Breast epithelium (tissue), 4 donors: Measurements from ENCODE around the gene WNT8B. TPM values are rescaled to one million over a fixed set of nuclear protein-coding genes. Genes with fewer than 3 reads are reported as not detected.

Source experiments
- DNase-seq, 2 donors: peaks; one replicate each; pipeline ENCODE4 v3.0.0-alpha.2; 2019; ENCODE audit warnings: low spot score in 2 of 2
- H3K27ac ChIP-seq, 2 donors: fragments of 200-600 bp; sonication (generic) in 1 of 2; one replicate each; pipeline ENCODE4 v1.5.1; 2016 to 2019; ENCODE audit warnings: mild to moderate bottlenecking in 1 of 2
- H3K27me3 ChIP-seq, 2 donors: fragments of 200-600 bp; sonication (generic) in 1 of 2; one replicate each; pipeline versions ENCODE4 v1.5.1 to v1.6.0; 2017 to 2019; ENCODE audit warnings: control low read depth in 1 of 2, mild to moderate bottlenecking in 1 of 2
- H3K36me3 ChIP-seq: fragments of 200-600 bp; one replicate; pipeline ENCODE4 v1.5.1; 2019
- H3K4me1 ChIP-seq, 2 donors: fragments of 200-600 bp; sonication (generic); one replicate each; pipeline ENCODE4 v1.5.1; 2016 to 2019; ENCODE audit warnings: control low read depth in 1 of 2
- H3K4me3 ChIP-seq, 3 donors: fragments of 200-600 bp; sonication (generic); 1 replicate in 2 of 3; 2 replicates in 1 of 3; pipeline ENCODE4 v1.5.1; 2016 to 2019; ENCODE audit warnings: mild to moderate bottlenecking in 3 of 3, moderate library complexity in 2 of 3
- H3K9me3 ChIP-seq, 2 donors: fragments of 200-600 bp; sonication (generic) in 1 of 2; one replicate each; pipeline ENCODE4 v1.5.1; 2016 to 2019; ENCODE audit warnings: control low read depth in 1 of 2
- POLR2A ChIP-seq: fragments of 450-650 bp; IDR thresholded peaks from one replicate; pipeline ENCODE4 v1.6.1; 2016; ENCODE audit warnings: antibody characterized with exemption, mild to moderate bottlenecking, moderate library complexity
- POLR2AphosphoS5 ChIP-seq, 3 donors: sonication (generic); formaldehyde crosslinking; IDR thresholded peaks; one replicate each; pipeline ENCODE4 v1.6.1; 2017; ENCODE audit warnings: antibody characterized with exemption in 3 of 3
- intact Hi-C: fragments of 100-400 bp; cut with DNase I; formaldehyde crosslinking; loops from one replicate; pipeline ENCODE4 v1.15.1; 2023; ENCODE audit warnings: low total_unique reads
- total RNA-seq, 3 donors: library from RNA; depleted of rRNA; stranded (reverse); fragments of >200 nt; gene quantifications; one replicate each; pipeline ENCODE4 v1.1.0, GENCODE V29; 2016
- TF ChIP-seq, protein P1 (sequence below), 3 donors: fragments of 450-650 bp; IDR thresholded peaks; one replicate each; pipeline ENCODE4 v1.5.1; 2016 to 2017; ENCODE audit warnings: antibody characterized with exemption in 3 of 3, mild to moderate bottlenecking in 3 of 3, moderate library complexity in 3 of 3

Gene WNT8B
- total RNA-seq, 3 donors from 2014 or later, result not detected

DNA sequence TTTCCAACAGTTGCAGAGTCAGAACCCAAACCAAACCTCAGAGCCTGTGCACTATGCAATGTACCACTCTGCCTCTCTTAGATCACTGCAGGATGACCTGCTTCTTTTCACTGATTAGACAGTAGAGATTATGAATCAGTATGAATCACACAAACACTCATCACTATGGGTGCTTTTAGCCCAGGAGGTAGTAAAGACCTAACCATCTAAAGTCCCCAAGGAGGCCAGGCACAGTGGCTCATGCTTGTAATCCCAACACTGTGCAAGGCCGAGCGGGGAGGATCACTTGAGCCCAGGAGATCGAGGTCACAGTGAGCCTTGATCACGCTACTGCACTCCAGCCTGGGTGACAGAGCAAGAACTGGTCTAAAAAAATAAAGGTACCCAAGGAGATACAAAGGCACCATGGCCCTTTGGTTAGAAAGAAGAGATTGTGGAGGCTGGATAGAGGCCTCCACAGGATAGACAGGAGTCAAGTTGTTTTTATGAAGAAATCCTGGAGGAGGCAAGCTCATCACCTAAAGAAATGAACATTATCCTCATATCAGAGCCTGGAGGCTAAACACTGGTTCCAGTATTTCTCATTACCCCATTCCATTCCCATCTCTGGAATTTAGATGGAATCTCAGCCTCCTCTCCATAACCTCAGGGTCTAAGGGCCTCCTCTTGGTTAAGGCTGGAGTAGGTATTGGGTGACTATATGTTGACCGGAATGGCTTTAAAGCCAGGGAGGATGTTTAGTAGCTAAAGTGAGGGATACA lies 44.0 kb downstream of the WNT8B start:
- no peaks in the 10 kb centered on the region for H3K4me1 ChIP-seq
- H3K27ac ChIP-seq, result no peak overlapping the region
- intact Hi-C loops, result no loop called here
- no peak for DNase-seq
- H3K36me3 ChIP-seq, result no peaks in the 10 kb centered on the region
- H3K4me3 ChIP-seq, result no peak overlapping the region
- TF ChIP-seq POLR2AphosphoS5 (IDR thresholded peaks at IDR 0.05) (no peak), POLR2A (no peak)
- TF ChIP-seq, protein P1, sequence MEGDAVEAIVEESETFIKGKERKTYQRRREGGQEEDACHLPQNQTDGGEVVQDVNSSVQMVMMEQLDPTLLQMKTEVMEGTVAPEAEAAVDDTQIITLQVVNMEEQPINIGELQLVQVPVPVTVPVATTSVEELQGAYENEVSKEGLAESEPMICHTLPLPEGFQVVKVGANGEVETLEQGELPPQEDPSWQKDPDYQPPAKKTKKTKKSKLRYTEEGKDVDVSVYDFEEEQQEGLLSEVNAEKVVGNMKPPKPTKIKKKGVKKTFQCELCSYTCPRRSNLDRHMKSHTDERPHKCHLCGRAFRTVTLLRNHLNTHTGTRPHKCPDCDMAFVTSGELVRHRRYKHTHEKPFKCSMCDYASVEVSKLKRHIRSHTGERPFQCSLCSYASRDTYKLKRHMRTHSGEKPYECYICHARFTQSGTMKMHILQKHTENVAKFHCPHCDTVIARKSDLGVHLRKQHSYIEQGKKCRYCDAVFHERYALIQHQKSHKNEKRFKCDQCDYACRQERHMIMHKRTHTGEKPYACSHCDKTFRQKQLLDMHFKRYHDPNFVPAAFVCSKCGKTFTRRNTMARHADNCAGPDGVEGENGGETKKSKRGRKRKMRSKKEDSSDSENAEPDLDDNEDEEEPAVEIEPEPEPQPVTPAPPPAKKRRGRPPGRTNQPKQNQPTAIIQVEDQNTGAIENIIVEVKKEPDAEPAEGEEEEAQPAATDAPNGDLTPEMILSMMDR (IDR thresholded peaks at IDR 0.05), result no peak
- no peaks in the 10 kb centered on the region for H3K27me3 ChIP-seq
- H3K9me3 ChIP-seq, result no peaks in the 10 kb centered on the region

DNA sequence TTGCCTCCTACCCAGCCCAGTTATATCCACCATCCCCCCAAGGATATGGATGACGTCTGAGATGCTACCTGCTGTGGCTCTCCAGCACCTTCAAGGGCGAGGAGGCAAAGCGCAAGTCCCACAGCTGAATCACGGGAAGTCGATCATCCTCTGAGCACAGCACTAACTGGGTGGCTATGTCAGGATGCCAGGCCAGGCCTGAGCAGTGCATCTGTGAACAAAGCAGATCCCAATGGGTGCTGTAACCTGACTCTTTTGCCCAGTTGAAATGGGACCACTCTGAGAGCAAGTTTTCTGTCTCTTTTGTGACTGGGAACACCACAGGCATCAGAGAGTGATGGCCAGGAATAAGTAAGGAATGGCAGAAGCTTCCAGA lies 44.5 kb downstream of the WNT8B start:
- Histone ChIP-seq H3K36me3 (no peaks in the 10 kb centered on the region), H3K27ac (no peak overlapping the region), H3K9me3 (no peaks in the 10 kb centered on the region), H3K4me3 (no peak overlapping the region), H3K4me1 (no peaks in the 10 kb centered on the region), H3K27me3 (no peaks in the 10 kb centered on the region)
- no peak for DNase-seq
- intact Hi-C loops, result no loop called here
- TF ChIP-seq, protein P1 (IDR thresholded peaks at IDR 0.05), result no peak
- no peak for TF ChIP-seq POLR2AphosphoS5 (IDR thresholded peaks at IDR 0.05)
- TF ChIP-seq POLR2A, result no peak

DNA sequence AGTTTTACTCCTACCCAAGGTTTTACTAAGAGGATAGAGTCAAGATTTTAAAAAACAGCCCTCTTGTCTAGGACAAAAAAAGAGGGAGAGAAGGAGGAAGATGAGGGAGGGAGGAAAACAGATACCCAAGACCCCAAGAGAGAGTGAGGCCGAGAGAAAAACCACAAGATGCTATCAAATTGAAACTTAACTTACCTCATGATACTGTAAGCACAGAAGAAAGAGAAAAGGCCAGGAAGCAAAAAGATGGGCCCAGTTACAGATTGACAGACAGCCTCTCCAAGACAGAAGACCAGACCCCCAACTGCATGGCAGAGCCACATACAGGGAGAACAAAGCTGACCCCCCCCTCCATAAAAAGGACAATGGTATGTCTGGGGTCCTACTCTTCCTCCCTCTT lies 45.5 kb downstream of the WNT8B start:
- Histone ChIP-seq H3K4me3 (no peak overlapping the region), H3K36me3 (no peaks in the 10 kb centered on the region), H3K9me3 (no peaks in the 10 kb centered on the region), H3K4me1 (no peaks in the 10 kb centered on the region), H3K27me3 (no peaks in the 10 kb centered on the region), H3K27ac (no peak overlapping the region)
- DNase-seq, result no peak
- no peak for TF ChIP-seq POLR2A
- TF ChIP-seq POLR2AphosphoS5 (IDR thresholded peaks at IDR 0.05), result no peak
- TF ChIP-seq, protein P1 (IDR thresholded peaks at IDR 0.05), result no peak
- intact Hi-C loops, result no loop called here

DNA sequence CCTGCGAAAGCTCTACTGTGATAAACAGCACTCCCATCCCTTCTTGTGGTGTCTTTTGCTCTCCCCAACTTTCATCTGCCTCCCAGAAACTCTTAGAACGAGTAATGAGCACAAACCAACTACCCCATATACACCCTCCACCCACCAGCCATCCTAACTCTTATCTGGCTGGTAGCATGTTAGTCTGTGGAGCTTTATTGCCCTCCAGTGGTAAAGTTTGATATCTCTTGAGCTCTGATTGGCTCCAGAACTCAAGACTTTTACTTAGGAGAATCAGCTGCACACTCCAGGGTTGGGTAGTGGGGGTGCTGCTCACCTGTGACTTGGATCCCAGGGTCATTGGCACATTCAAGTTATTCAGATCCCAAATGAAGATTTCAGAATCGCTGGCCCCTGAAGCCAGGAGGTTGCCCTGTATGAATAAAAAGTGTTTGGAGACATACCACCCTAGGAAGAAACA lies 45.9 kb downstream of the WNT8B start:
- no peaks in the 10 kb centered on the region for H3K9me3 ChIP-seq
- no peak overlapping the region for H3K4me3 ChIP-seq
- intact Hi-C loops, result no loop called here
- no peaks in the 10 kb centered on the region for H3K4me1 ChIP-seq
- H3K27me3 ChIP-seq, result no peaks in the 10 kb centered on the region
- no peak for DNase-seq
- H3K36me3 ChIP-seq, result no peaks in the 10 kb centered on the region
- no peak for TF ChIP-seq POLR2A
- no peak overlapping the region for H3K27ac ChIP-seq

DNA sequence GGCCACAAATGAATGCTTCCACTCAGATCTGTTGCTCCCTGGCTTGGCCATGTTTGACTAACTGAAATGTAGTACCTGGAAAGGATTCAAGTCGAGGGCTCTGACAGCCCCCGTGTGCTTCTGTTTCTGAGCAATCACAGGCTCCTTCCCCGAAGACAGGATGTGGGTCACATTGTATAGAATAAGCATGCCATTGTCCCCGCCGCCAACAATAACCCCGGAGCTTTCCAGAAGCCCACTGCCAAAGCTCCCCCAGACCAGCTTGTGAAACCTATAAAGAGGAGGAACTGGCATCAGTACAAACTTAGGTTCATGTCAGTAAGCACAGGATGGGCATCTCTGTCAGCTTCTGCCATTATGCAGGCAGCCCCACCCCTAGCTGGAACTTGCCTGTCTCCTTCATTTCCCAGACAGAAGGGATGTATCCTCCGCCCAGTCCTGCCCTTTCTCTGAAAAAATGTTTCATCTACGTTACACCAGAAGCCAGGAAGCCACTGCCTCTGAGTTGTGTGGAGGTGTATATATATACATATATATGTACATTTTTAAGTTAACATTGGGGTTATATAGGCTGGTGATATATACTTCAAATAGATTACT lies 46.5 kb downstream of the WNT8B start:
- no peak for DNase-seq
- Histone ChIP-seq H3K4me1 (no peaks in the 10 kb centered on the region), H3K4me3 (no peak overlapping the region), H3K36me3 (no peaks in the 10 kb centered on the region), H3K27me3 (no peaks in the 10 kb centered on the region), H3K9me3 (no peaks in the 10 kb centered on the region), H3K27ac (no peak overlapping the region)
- intact Hi-C loops, result no loop called here
- TF ChIP-seq, protein P1 (IDR thresholded peaks at IDR 0.05), result no peak
- TF ChIP-seq POLR2AphosphoS5 (IDR thresholded peaks at IDR 0.05) (no peak), POLR2A (no peak)
